GM23248 (cell line): ENCODE results near the gene KAT8.

Experiments
- EZH2 ChIP-seq: fragments of 200-600 bp; sonication (generic); IDR thresholded peaks from 2 replicates; pipeline ENCODE4 v1.6.1; 2018; ENCODE audit warnings: antibody characterized with exemption, mild to moderate bottlenecking; ENCODE audit not compliant: insufficient read depth, poor library complexity, severe bottlenecking
- EZH2phosphoT487 ChIP-seq: fragments of 200-600 bp; sonication (generic); IDR thresholded peaks from 2 replicates; pipeline ENCODE4 v1.6.1; 2018; ENCODE audit warnings: antibody characterized with exemption, moderate library complexity, mild to moderate bottlenecking, low read depth; ENCODE audit not compliant: insufficient read depth

GRCh38 chr16:31128711-31129567 lies 11.5 kb downstream of the KAT8 start:
- TF ChIP-seq EZH2: no peak
- TF ChIP-seq EZH2phosphoT487: no peak
